Limb (tissue), 2 donors: ENCODE data around the gene GRM4.

Source experiments
- DNase-seq, 2 donors: peaks; one replicate each; pipeline ENCODE4 v3.0.0-alpha.2; 2016; ENCODE audit errors: extremely low spot score in 2 of 2

Gene GRM4

GRCh38 chr6:34143196-34143883 lies 2.5 kb downstream of the GRM4 start:
- no peak for DNase-seq

DNA sequence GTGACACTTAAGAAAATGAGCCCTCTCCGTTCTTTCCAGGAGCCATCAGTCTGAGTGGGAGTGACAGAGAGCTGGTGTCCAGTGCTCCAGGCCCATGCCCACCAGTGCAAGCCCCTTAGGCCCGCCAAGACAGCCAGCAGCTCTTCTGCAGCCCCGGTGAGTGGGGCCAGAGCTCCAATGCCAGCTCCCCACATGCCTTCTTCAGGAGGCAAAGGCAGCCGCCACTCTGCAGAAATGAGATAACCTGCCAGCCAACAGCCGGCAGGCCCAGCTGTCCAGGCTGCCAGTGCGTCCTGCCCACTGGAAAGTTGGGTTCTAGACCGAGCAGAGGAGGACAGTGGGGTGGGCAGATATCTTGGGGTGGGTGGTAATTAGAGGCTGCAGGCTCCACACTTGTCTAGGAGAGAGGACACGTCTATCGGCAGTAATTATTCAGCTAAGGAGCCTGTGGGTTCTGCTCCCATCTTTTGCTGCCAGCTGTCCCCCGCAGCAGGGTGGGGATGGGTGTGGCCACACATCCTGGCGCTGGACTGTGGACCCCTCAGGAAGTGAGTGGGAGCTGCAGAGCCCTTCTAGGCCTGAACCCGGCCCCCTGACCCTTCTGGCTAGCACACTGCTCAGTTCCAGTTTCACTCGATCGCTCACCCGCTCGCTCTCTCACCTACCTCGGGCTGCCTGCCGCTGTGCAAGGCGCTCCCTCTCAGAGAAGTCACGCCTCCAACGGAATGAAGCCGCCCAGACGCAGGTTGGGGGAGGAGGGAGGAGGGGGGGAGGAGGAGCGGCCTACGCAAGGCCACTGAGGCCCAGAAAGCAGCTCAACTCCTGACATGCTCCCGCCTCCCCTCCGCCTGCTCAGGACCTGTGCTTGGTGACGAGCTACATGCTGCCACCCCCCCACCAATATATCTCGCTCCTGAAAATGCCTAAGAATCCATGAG lies 3.6 kb downstream of the GRM4 start:
- DNase-seq = no peak

- DNase-seq = no peak
These were observed 5.8 kb downstream of the GRM4 start for GRCh38 chr6:34140075-34140474.

DNA sequence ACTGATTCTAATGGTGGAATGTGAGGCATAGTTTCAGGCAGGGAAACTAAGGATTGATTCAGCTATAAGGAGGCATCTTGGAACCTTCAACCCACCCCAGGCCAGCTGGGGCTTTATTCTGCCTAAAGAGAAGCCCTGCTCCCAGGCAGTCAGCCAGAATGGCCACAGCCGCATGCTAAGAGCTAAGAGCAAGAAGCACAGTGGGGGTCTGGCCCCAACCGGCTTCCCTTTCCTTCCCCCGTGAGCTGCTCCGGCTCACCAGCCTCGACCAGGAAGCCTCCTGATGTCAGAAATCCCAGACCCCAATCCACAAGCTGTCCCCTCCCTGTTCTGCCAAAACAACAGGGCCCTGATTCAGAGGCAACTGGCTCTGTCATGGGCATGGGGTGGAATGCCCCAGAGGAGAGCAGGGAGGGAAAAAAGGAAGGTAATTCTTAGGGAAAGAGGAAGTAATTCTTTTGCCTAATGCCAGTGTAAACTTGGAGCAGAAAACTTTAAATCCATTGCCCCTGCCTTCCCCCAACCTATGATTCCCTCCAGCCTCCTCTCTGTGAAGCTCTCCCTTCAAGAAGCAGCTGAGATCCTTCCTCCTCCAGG lies 6.9 kb downstream of the GRM4 start:
- DNase-seq = no peak

DNA sequence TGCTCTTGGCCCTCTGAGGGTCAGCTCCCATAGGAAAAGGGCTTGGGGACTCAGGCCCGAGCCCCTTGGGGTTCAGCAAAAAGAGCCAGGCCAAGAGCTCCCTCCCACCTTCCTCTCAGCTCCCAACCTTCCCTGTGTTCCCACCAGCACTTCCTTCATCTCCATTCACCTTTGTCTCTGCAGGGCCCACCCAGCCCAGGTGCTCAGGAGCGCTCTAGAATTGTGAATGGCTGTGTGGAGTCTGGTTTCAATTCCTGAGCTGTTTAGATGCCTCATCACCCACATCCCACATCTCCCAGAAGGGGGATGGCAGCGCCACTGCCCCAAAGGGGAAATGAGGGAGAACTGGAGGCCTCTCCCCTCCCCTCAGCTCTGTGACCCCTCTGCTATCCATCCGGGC lies 7.7 kb downstream of the GRM4 start:
- no peak for DNase-seq

DNA sequence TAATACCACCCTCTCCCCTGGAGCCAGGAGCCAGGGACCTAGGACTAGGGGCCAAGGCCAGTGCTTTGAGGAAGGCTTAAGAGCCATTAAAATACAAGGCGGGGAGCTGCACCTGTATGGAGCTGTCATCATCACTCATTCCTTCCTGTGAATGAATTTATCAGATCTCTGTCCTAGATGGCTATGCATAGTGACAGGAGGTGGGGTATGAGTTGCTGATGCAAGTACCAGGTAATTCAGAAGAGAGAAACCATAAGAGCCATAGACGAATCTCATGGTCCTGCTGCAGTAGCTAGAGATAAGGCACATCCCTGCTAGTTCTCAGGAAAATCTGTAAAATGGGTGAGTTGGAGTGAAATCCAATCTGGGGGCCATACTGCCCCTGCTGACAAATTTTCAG lies 10.3 kb downstream of the GRM4 start:
- no peak for DNase-seq

GRCh38 chr6:34132486-34133185 lies 13.3 kb downstream of the GRM4 start:
- DNase-seq = peak; percentile 36 to 75

GRCh38 chr6:34131326-34132290 lies 14.3 kb downstream of the GRM4 start:
- no peak for DNase-seq

- DNase-seq = no peak
These were observed 15.0 kb downstream of the GRM4 start for GRCh38 chr6:34130862-34131261.

- DNase-seq = no peak
These were observed 16.1 kb downstream of the GRM4 start for GRCh38 chr6:34129753-34130152.

- no peak for DNase-seq
These were observed 17.8 kb downstream of the GRM4 start for GRCh38 chr6:34128045-34128444.

DNA sequence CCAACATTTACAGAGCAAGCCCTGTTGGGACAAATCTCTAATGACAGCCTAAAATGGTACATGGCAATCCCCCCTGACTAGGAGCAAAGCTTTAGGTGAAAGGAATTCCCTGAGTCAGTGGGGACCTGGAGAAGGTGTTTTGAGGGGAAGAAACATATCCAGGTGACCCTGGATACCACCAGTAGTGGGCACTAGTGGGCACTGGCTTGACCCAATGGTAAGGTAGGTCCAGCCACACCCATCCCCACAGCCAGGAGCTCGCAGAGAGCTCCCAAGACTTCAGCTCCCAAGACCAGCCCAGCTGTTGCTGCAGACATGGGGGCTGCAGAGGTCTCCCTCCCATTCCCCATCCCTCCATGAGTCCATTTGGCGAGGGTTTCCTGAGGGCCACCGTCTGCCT lies 19.5 kb downstream of the GRM4 start:
- DNase-seq = no peak

DNA sequence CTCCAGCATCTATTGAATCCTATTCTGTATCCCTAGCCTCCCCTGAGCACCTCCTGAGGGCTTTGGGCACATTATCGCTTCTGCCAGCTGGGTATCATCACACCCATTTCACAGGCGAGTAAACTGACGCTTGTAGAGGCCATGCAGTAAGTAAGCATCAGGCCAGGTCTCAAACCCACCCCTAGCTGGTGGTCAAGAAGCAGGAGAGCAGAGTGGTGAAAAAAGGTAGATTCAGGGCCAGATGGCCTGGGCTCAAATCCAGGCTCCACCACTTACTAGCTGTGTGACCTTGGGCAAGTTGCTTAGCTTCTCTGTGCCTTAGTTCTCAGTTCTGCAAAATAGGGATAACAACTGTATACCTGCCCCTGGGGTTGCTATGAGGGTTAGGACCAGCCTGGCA lies 19.9 kb downstream of the GRM4 start:
- no peak for DNase-seq

GRCh38 chr6:34120953-34121675 lies 24.8 kb downstream of the GRM4 start:
- no peak for DNase-seq

DNA sequence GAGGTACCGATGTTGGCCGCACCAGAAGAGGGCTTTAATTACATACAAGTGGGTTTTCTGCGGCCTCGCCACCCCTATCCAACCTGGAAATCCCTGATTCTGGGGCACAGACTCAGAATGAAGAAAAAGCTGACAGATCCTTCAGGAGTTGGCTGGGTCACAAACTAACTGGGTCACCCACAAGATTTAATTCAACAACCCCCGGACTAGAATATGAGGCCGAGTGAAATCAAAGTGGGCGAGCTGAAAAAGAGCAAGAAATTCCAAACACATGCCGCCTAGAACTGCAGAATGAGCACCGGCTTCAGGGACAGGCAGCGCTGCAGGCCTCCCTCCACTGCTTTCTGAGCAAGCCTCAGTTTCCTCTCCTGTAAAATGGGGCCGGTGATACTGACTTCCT lies 30.0 kb downstream of the GRM4 start:
- DNase-seq = no peak

DNA sequence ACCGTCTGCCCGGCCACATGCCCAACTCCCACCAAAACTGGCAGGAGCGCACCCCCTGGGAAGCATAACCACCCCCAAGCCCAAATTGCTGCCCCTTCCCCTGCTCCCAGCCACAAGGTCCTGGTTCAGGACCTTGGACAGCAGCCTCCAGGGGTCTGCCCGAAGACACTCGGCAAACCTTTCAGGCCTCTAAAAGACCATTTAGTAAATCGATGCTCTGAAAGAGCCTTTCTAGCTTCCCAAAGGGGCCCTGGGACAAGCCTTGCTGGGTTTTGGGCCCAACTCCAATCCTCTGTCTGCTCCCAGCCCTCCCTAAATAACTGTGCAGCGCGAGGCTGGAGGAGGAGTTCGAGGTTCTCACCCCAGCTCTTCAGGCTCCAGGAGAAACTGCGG lies 30.5 kb downstream of the GRM4 start:
- peak; percentile 31 to 73 for DNase-seq

GRCh38 chr6:34114695-34115402 lies 31.0 kb downstream of the GRM4 start:
- no peak for DNase-seq

DNA sequence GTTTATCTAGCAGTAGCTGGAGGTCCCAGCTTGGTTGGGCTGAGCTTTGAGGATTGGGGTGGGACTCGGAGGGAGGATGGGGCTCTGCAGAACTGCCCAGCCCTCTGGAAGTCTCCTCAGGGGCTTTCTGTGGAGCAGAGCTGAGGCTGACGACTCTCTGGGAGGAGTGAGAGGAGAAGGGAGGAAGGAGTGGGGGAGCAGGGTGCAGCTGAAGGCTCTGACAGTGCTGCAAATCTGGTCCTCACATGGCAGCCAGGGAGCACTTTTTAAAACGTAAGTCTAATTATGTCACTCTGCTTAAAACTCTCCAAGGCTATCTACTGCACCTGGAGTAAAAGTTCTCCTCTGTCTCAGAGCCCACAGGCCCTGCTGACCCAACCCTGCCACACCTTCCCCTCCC lies 32.4 kb downstream of the GRM4 start:
- no peak for DNase-seq

DNA sequence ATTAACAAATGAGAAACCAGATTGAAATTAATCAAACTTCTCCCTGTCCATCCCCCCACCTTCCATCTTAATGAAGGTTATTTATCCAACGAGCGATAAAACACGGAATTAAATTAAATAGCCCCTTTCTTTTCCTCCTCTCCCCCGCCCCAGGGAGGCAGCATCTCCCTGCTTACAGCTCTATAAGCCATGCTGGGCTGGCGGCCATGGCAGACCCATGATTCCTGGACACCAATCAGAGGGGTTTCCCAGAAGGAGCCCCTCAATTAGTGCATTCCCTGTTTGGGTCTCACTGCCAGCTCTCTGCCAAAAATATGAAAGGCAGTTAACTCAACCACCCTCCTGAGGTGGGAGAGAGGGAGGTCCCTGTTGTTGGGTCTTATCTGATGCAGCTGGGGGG lies 33.8 kb downstream of the GRM4 start:
- DNase-seq = no peak
